Astrocyte of the hippocampus (primary cell): ENCODE data around the gene UNC5B.

Source experiments
- DNase-seq: peaks from one replicate; pipeline ENCODE4 v3.0.0; 2011; ENCODE audit warnings: low read depth, low spot score

The UNC5B gene

DNA sequence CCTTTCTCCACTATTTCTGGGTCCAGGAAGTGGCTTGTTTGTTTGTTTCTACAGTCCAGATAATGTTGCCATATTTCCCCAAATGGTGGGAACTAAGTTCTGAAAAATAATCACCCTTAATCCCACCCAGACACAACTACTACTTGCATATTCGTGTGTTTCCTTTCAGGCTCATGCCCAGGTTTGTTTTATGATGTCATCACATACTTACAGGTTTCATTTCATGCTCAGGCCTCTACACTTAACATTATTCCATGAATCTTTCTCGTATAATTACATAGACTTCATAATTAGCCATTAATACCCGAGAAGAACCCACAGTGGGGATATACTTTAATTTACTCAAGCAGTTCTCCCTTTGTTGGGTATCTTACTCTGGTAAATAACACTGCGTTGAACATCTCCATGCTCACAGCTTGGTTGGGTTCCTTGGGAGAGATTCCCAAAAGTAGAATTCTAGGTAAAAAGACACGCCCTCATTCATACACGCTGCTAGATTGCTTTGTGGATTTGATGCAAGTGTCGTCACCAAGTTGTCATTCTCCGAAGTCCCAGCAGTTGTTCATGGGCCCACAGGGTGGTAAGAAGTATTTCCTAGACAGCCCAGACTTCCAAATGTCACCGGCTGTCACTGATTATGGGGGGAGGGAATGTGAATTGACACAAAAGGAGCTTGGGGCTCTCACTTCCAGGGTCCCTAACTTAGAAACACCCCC, 42.6 kb downstream of the UNC5B start:
- no peak for DNase-seq

GRCh38 chr10:71255550-71255807, 43.1 kb downstream of the UNC5B start:
- no peak for DNase-seq

- peak; percentile 89 for DNase-seq
Observed at GRCh38 chr10:71255808-71256660, 43.7 kb downstream of the UNC5B start.

GRCh38 chr10:71256661-71257318, 44.4 kb downstream of the UNC5B start:
- DNase-seq = no peak

DNA sequence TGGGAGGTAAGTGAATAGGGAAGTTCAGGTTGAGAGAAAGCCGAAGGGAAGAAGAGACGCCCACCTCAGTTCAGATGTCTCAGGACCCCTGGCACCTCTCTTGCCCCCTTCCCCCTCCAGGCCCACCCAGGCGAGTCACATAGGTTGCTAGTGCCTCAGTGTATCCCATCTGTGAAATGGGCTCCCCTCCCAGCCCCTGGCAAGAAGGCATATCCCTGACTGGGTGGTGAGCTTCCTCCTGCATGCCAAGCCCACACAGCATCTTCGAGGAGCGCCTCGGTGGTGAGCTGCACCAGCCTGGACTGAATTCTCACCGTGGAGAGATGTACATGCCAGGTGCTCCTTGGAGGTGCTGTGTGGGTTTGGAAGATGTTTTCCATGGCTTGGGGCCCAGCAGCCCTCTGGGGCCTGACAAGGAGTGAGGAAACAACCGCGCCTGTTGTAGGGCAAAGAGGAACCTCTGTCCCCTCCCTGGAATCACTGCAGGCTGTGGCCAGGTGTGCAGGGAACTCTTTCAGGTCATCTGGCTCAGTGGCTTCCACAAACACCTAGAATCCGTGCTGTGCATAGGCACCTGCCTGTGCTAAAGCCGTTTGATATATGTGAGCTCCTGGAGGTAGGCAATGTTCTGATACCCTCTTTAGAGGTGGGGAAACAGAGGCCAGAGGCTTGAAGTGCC, 45.1 kb downstream of the UNC5B start:
- DNase-seq = no peak

GRCh38 chr10:71258046-71258445, 45.7 kb downstream of the UNC5B start:
- DNase-seq = no peak

DNA sequence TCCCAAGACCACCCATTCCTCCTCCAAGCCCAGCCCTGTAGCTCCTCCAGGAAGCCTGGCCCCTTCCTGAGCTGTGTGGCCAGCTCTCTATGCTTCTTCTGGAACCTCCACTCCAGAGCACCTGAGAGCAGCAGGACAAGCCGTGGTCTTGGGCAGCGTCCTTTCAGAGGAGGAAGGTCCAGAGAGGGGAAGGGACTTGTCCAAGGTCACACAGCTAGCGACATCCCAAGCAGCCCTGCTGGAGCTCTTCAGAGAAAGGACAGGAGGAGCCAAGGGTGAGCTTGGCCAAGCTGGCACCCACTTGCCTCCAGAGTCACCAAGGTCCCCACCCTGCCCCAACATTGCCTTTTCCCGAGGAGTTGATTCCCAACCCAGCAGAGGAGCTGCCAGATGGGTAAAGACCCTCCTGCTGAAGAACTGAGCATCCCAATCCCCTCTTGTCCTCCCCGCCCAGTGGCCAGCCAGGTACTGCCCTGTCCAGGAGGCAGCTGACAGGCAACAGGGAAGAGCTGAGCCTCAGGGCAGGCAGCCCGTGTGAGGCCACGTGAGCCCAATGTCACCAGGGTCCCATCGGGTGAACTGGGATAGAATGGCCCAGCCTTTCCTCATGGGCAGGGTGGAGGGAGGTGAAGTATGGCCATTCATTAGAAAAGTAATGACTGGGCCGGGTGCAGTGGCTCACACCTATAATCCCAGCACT, 46.2 kb downstream of the UNC5B start:
- no peak for DNase-seq

GRCh38 chr10:71259282-71259681, 46.9 kb downstream of the UNC5B start:
- no peak for DNase-seq

DNA sequence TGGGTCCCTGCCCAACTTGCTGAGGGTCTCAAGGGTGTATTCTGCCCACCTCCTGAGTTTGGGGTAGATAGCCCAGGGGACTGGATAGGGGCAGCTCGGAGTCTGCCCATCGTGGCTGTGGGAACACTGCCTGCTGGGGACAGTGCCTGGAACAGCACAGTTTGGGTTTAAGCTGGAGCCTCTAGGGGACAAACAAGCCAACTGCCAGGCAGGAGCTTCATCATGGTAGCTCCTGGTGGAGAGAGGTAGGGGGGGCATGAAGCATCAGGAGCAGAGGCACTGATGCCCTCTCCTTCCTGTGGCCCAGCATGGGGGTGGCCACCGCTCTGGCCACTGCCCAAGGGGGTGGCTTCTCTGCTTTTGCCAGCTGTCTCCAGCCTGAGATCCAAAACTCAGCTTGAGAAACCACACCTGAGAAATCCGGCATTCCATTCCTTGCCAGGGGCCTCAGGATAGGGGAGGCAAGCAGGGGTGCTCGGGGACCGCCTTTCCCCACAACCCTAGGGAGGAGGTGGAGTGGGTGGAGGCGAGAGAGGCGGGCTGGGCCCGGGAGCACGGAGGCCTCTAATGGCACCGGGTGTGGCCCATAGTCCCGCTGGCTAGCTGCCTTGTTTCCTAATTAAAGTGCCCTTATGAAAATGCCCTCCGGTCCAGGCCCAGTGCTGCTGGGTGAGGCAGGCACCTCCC, 47.6 kb downstream of the UNC5B start:
- DNase-seq = peak; percentile 56

DNA sequence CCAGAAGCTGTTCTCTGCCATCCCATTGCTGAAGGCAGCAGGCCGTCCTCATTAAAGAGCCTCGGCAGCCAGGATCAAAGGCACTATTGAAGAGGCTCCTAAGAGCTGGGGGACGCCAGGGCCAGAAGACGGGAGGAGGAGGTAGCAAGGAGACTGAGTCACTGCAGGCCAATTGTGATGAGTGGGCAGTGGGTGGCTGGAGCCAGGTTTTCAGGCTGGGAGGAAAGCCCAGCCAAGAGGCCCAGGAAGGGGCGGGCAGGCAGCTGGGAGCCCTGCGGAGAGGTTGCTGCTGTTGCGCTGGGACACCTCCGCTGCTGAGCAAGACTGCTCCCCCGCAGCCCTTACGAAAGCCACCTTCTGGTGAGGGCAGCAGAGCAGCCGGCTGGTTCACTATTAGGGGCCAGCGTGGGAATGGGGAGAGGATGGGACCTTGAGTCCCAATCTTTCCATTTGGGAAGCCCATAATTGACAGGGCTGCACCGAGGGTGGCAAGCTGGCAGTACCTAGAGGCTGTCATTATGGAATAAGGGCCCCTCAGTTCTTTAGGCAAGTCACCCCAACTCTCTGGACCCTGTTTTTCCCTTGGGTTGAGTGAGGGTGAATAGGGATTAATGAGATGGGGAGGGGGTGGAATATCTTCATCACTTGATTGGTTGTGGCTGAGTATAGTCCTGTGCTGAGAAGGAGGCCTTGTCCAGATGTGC, 48.4 kb downstream of the UNC5B start:
- peak; percentile 94 for DNase-seq

GRCh38 chr10:71262027-71262426, 49.7 kb downstream of the UNC5B start:
- DNase-seq = peak; percentile 35

DNA sequence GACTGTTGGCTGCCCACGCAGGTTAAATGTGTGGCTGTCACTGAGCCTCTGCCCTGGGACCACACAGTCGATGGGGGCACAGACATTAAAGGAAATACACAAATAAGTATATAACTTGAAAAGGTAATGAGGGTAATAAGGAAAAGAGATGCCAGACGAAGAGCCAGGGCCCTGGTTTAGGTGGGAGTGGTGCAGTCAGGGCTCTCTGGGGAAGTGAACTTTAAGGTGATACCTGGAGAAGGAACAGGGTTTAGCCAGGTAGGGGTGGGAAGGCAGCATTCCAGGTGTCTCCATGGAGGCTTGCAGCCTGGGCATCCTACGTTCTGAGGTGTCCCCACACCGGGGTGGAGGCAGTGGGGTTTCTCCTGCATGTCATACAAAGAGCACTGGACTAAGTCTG, 50.4 kb downstream of the UNC5B start:
- no peak for DNase-seq

GRCh38 chr10:71263376-71263775, 51.0 kb downstream of the UNC5B start:
- no peak for DNase-seq

DNA sequence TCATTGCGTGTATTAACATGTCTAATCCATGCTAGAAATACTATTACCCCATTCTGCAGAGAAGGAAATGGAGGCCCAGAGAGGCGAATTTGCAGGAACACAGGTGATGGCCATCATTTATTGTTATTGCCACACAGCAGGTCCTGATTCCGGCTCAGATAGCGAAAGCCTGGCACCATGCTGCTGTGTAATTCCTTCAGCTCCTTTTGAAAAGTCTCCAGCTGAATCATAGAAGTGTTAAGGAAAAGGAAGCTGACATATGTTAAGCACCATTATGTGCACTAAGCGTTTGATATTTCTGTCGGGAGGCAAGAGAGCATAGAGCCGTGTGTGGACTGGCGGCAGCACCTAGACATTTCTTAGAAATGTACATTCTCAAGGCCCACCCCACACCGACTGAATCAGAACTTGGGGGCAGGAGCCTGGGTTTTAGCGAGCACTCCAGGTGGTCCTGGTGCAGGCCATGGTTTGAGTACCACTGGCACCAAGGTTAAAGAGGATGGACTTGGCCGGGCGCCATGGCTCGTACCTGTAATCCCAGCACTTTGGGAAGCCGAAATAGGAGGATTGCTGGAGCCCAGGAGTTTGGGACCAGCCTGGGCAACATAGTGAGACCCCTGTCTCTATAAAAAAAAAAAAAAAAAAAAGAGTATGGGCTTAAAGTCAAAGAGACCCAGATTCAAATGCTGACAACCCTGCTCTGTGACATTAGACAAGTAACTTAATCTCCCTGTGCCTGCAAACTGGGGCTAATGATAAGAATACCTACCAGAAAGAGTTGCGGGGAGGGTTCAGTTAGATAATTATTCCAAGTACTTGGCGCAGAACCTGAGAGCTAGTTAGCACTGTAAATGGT, 52.2 kb downstream of the UNC5B start:
- no peak for DNase-seq

DNA sequence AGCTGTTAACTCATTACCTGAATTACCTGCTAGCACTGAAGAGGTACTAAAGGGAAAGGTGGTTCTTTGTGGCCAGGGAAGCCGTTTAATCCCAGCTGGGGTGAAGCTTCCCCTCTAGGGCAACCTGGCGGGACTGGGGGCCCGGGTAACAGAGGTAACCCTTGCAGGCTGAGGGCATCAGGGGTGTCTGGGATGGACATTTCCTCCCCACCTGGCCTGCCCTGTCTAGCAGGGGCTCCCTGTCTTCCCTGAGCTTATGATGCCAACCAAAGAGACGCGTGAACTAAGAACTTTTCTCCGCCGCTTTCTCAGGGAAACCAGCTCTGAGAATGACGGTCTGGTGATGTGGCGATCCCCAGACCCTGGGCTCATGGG, 52.8 kb downstream of the UNC5B start:
- no peak for DNase-seq

- no peak for DNase-seq
Observed at GRCh38 chr10:71265618-71266146, 53.3 kb downstream of the UNC5B start.

DNA sequence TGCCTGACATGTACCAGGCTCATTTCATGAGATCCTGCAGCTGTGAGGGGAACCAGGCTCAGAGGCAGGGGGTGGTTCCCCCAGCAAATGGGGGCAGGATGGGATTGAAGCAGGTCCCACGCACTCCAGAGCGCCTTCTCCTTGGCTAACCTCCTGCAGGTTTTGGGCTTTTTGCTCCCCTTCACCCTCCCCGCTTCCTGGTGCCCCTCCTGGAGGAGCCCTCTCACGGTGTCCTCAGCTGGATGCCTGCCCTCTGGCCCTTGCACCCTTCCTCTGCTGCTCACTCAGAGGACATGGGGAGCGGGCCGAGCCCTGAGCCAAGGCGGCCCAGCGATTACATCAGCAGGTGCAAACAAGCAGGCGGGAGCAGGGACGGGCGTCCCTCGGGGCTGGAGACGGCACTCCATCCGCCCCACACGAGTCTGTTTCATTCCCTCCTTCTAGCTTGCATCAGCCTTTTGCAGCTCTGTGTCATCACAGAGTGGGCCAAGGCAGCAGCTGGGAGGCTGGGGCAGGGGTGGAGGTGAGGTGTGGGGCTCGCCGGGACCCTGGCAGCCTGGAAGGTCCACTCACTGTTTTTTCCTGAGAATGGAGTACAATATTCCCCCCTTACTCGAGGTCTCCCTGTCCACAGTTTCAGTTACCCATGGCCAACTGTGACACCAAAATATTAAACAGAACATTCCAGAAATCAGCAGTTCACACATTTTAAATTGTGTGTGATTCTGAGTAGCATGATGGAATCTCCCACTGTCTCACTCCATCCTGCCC, 54.0 kb downstream of the UNC5B start:
- peak; percentile 38 for DNase-seq

GRCh38 chr10:71266918-71267442, 54.6 kb downstream of the UNC5B start:
- no peak for DNase-seq
